Erythroblast (primary cell): ENCODE results near the gene WDR36.

Source experiments
- GATA1 ChIP-seq: IDR thresholded peaks from 2 replicates; pipeline ENCODE4 v1.6.1; 2011; ENCODE audit warnings: low read depth, mild to moderate bottlenecking, control low read depth, low read length, moderate library complexity
- POLR2A ChIP-seq: IDR thresholded peaks from 2 replicates; pipeline ENCODE4 v1.6.1; 2011; ENCODE audit warnings: mild to moderate bottlenecking, low read length

- TF ChIP-seq POLR2A, result no peak
- no peak for TF ChIP-seq GATA1
Measured at GRCh38 chr5:111168608-111169007, 76.5 kb downstream of the WDR36 start.
